Measurements from ENCODE around the gene COL5A1.

- TF ChIP-seq, protein P1, sequence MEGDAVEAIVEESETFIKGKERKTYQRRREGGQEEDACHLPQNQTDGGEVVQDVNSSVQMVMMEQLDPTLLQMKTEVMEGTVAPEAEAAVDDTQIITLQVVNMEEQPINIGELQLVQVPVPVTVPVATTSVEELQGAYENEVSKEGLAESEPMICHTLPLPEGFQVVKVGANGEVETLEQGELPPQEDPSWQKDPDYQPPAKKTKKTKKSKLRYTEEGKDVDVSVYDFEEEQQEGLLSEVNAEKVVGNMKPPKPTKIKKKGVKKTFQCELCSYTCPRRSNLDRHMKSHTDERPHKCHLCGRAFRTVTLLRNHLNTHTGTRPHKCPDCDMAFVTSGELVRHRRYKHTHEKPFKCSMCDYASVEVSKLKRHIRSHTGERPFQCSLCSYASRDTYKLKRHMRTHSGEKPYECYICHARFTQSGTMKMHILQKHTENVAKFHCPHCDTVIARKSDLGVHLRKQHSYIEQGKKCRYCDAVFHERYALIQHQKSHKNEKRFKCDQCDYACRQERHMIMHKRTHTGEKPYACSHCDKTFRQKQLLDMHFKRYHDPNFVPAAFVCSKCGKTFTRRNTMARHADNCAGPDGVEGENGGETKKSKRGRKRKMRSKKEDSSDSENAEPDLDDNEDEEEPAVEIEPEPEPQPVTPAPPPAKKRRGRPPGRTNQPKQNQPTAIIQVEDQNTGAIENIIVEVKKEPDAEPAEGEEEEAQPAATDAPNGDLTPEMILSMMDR (IDR thresholded peaks at IDR 0.05), result no peak
- TF ChIP-seq POLR2A (IDR thresholded peaks at IDR 0.05), result no peak
Observed at GRCh38 chr9:134647359-134648080, 5.9 kb downstream of the COL5A1 start.
